GM23248 (cell line): ENCODE data around the gene ATF7IP. TPM values are rescaled to one million over a fixed set of nuclear protein-coding genes. Genes with fewer than 3 reads are reported as not detected.

ENCODE experiments used
- DNase-seq: peaks from one replicate; pipeline ENCODE4 v3.0.0-alpha.2; 2015
- H2AFZ ChIP-seq: fragments of 200-600 bp; sonication (generic); 2 replicates; pipeline ENCODE4 v1.6.1; 2016; ENCODE audit warnings: antibody characterized with exemption
- H3F3A ChIP-seq: fragments of 200-600 bp; sonication (generic); 2 replicates; pipeline ENCODE4 v1.6.1; 2016; ENCODE audit warnings: mild to moderate bottlenecking, antibody characterized with exemption, mixed run types; ENCODE audit not compliant: insufficient read depth
- H3K27ac ChIP-seq: fragments of 200-600 bp; sonication (generic); 2 replicates; pipeline ENCODE4 v1.5.1; 2016; ENCODE audit warnings: mild to moderate bottlenecking
- H3K27me3 ChIP-seq: fragments of 200-600 bp; sonication (generic); replicated peaks from 2 replicates; pipeline ENCODE4 v1.6.1; 2016; ENCODE audit warnings: mild to moderate bottlenecking; ENCODE audit not compliant: insufficient read depth
- H3K36me3 ChIP-seq: fragments of 200-600 bp; sonication (generic); 2 replicates; pipeline ENCODE4 v1.6.1; 2016; ENCODE audit warnings: low read depth, mild to moderate bottlenecking
- H3K4me1 ChIP-seq: fragments of 200-600 bp; sonication (generic); 2 replicates; pipeline ENCODE4 v1.6.1; 2016; ENCODE audit warnings: mild to moderate bottlenecking; ENCODE audit not compliant: insufficient read depth
- H3K4me2 ChIP-seq: fragments of 200-600 bp; sonication (generic); one replicate; pipeline ENCODE4 v1.6.1; 2016; ENCODE audit warnings: mild to moderate bottlenecking; ENCODE audit not compliant: unreplicated experiment
- H3K4me3 ChIP-seq: fragments of 200-600 bp; sonication (generic); 2 replicates; pipeline ENCODE4 v1.5.1; 2016; ENCODE audit warnings: mild to moderate bottlenecking
- H3K79me2 ChIP-seq: fragments of 200-600 bp; sonication (generic); 2 replicates; pipeline ENCODE4 v1.6.1; 2016; ENCODE audit warnings: mild to moderate bottlenecking; ENCODE audit not compliant: insufficient read depth
- H3K9ac ChIP-seq: fragments of 200-600 bp; sonication (generic); 2 replicates; pipeline ENCODE4 v1.6.1; 2016; ENCODE audit warnings: mild to moderate bottlenecking
- H3K9me2 ChIP-seq: fragments of 200-600 bp; sonication (generic); 2 replicates; pipeline ENCODE4 v1.6.1; 2016; ENCODE audit warnings: mixed run types, mild to moderate bottlenecking, moderate library complexity; ENCODE audit not compliant: insufficient read depth
- H3K9me3 ChIP-seq: fragments of 200-600 bp; sonication (generic); one replicate; pipeline ENCODE4 v1.6.1; 2017; ENCODE audit warnings: low read depth
- H4K20me1 ChIP-seq: fragments of 200-600 bp; sonication (generic); 2 replicates; pipeline ENCODE4 v1.6.0; 2016; ENCODE audit not compliant: insufficient read depth
- EZH2 ChIP-seq: fragments of 200-600 bp; sonication (generic); IDR thresholded peaks from 2 replicates; pipeline ENCODE4 v1.6.1; 2018; ENCODE audit warnings: antibody characterized with exemption, mild to moderate bottlenecking; ENCODE audit not compliant: insufficient read depth, poor library complexity, severe bottlenecking
- EZH2phosphoT487 ChIP-seq: fragments of 200-600 bp; sonication (generic); IDR thresholded peaks from 2 replicates; pipeline ENCODE4 v1.6.1; 2018; ENCODE audit warnings: antibody characterized with exemption, moderate library complexity, mild to moderate bottlenecking, low read depth; ENCODE audit not compliant: insufficient read depth
- WGBS, 2 experiments: methylation state at CpG; one replicate each; pipeline ENCODE4 v1.1.6; 2015 to 2017; ENCODE audit warnings: low lambda C conversion rate in 2 of 2, low coverage in 1 of 2; ENCODE audit errors: missing lambda C conversion rate in 2 of 2; 5-methylcytosine and 5-hydroxymethylcytosine counted together
- in situ Hi-C: fragments of 300-500 bp; cut with MboI; formaldehyde crosslinking; loops from 2 replicates; pipeline ENCODE4 v1.15.0; 2020
- polyA plus RNA-seq: library from polyadenylated mRNA; unstranded; fragments of >200 nt; fragmentation: Nextera tagmentation; extraction: Ambion mirVana; gene quantifications from 2 replicates; pipeline ENCODE4 v1.2.1, GENCODE V29; 2016
- total RNA-seq: library from RNA; depleted of rRNA; stranded (reverse); fragments of >200 nt; shearing (Covaris generic); gene quantifications from 2 replicates; pipeline ENCODE4 v1.2.3, GENCODE V29; 2014

ATF7IP gene
- total and polyA plus RNA-seq, 2 experiments from 2014 or later: 17.7 to 24.9 TPM

- peaks cover 6% of the 10 kb centered on the region for H3F3A ChIP-seq
- no peak overlapping the region for H3K4me3 ChIP-seq
- H3K9me3 ChIP-seq: peaks cover 4% of the 10 kb centered on the region
- peaks cover 10% of the 10 kb centered on the region for H3K4me1 ChIP-seq
- TF ChIP-seq EZH2phosphoT487 (no peak), EZH2 (no peak)
- DNase-seq: no peak
- H3K36me3 ChIP-seq: peaks cover 8% of the 10 kb centered on the region
- H3K79me2 ChIP-seq: peaks cover 100% of the 10 kb centered on the region
- no peaks in the 10 kb centered on the region for H4K20me1 ChIP-seq
- no peaks in the 10 kb centered on the region for H3K27me3 ChIP-seq
- H3K4me2 ChIP-seq: no peak overlapping the region
- H3K9me2 ChIP-seq: no peaks in the 10 kb centered on the region
- in situ Hi-C loops: no loop called here
- no peak overlapping the region for H2AFZ ChIP-seq
- no peak overlapping the region for H3K9ac ChIP-seq
- H3K27ac ChIP-seq: no peak overlapping the region
These were observed 14.0 kb downstream of the ATF7IP start for GRCh38 chr12:14379508-14379907.

GRCh38 chr12:14384783-14385638 is 19.5 kb downstream of the ATF7IP start:
- in situ Hi-C loops: no loop called here
- peaks cover 8% of the 10 kb centered on the region for H3K4me1 ChIP-seq
- peak overlapping the region; percentile 51 for H2AFZ ChIP-seq
- H3F3A ChIP-seq: peaks cover 10% of the 10 kb centered on the region; the same call in 1 of the 2 replicates
- no peaks in the 10 kb centered on the region for H4K20me1 ChIP-seq
- no peak for TF ChIP-seq EZH2
- TF ChIP-seq EZH2phosphoT487: no peak
- H3K4me2 ChIP-seq: peak overlapping the region; percentile 65
- no peaks in the 10 kb centered on the region for H3K9me2 ChIP-seq
- peak overlapping the region; percentile 66 for H3K9ac ChIP-seq
- peak overlapping the region; percentile 44 for H3K27ac ChIP-seq
- whole genome bisulfite sequencing, 2 experiments: 10 to 14% methylated on average over 2 of the region's 2 CpGs
- H3K79me2 ChIP-seq: peaks cover 100% of the 10 kb centered on the region
- peak overlapping the region; percentile 26; the same call in 1 of the 2 replicates for H3K4me3 ChIP-seq
- no peaks in the 10 kb centered on the region for H3K27me3 ChIP-seq
- H3K36me3 ChIP-seq: peaks cover 2% of the 10 kb centered on the region; the same call in 1 of the 2 replicates
- H3K9me3 ChIP-seq: no peaks in the 10 kb centered on the region
- DNase-seq: peak; percentile 77

DNA sequence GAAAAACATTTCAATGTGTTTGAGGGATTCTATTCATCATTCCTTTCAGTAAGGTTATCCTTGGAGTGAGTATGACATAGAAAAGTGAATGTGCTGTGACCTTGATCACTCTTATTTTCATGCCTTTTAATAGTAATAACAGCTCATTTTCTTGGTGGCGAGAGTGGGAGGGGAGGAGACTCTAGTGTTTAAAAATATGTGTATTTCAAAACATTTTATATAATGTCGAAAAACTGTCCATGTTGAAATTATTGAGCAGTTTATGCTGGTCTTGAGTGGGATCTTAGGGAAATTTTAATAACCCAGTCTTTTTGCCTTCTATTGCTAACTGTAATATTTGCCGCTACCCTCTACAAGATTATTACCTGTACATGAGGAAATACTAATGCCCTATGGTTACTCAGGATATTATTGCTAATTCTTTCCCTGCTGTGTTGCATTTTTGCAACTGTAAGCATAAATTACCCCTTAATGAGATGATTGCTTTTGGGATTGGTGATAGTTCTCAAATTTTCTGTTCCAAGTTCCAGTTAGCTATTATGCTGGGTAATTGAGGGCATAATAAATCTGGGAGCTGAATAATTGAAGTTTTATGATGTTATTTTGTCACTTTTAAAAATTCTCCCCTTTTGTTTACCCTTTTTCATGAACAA is 21.9 kb downstream of the ATF7IP start:
- TF ChIP-seq EZH2phosphoT487 (no peak), EZH2 (no peak)
- no peaks in the 10 kb centered on the region for H3K9me2 ChIP-seq
- H3K4me1 ChIP-seq: peaks cover 19% of the 10 kb centered on the region
- WGBS, 2 experiments: 90 to 98% methylated on average over 3 of the region's 3 CpGs
- peaks cover 100% of the 10 kb centered on the region for H3K79me2 ChIP-seq
- H3K4me2 ChIP-seq: peak overlapping the region; percentile 35
- H4K20me1 ChIP-seq: no peaks in the 10 kb centered on the region
- H3K27ac ChIP-seq: no peak overlapping the region
- no peak overlapping the region for H3K9ac ChIP-seq
- no peak overlapping the region for H3K4me3 ChIP-seq
- peaks cover 10% of the 10 kb centered on the region; the same call in 1 of the 2 replicates for H3K36me3 ChIP-seq
- H3K27me3 ChIP-seq: no peaks in the 10 kb centered on the region
- no peak overlapping the region for H2AFZ ChIP-seq
- in situ Hi-C loops: no loop called here
- peaks cover 10% of the 10 kb centered on the region; the same call in 1 of the 2 replicates for H3F3A ChIP-seq
- DNase-seq: no peak
- no peaks in the 10 kb centered on the region for H3K9me3 ChIP-seq

DNA sequence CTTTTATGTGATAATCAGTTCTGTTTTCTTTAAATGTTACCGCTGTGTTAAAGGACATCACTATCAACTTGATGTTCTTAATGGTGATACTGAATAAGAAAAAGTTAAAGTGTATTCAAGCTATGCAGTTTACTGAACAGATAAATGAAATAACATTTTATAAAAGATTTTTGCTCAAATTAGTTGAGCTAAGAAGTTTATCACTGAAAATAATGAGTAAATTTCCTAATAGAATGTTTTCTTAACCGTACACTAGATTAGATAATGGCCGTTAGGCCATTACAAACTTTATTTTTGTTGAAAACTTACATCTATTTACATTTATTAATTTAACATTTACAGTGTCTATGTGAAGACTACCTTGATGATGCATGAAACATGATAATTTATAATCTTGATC is 25.0 kb downstream of the ATF7IP start:
- DNase-seq: no peak
- Histone ChIP-seq H3F3A (peaks cover 6% of the 10 kb centered on the region; the same call in 1 of the 2 replicates), H3K4me3 (no peak overlapping the region), H2AFZ (no peak overlapping the region), H3K36me3 (peaks cover 10% of the 10 kb centered on the region; the same call in 1 of the 2 replicates), H3K9me2 (no peaks in the 10 kb centered on the region), H3K9me3 (no peaks in the 10 kb centered on the region), H3K79me2 (peaks cover 100% of the 10 kb centered on the region), H3K27ac (no peak overlapping the region; the same call in 1 of the 2 replicates), H3K27me3 (no peaks in the 10 kb centered on the region), H3K4me2 (no peak overlapping the region), H4K20me1 (no peaks in the 10 kb centered on the region), H3K9ac (no peak overlapping the region), H3K4me1 (peaks cover 33% of the 10 kb centered on the region)
- TF ChIP-seq EZH2: no peak
- TF ChIP-seq EZH2phosphoT487: no peak
- in situ Hi-C loops: no loop called here
- WGBS, 2 experiments: 97 to 100% methylated on average over 3 of the region's 3 CpGs
